ENCODE results near the gene FAM228A. TPM values are rescaled to one million over a fixed set of nuclear protein-coding genes. Genes with fewer than 3 reads are reported as not detected.

FAM228A gene
- total and polyA plus RNA-seq, 2 experiments from 2014 or later = 2.1 TPM; not detected in 1

DNA sequence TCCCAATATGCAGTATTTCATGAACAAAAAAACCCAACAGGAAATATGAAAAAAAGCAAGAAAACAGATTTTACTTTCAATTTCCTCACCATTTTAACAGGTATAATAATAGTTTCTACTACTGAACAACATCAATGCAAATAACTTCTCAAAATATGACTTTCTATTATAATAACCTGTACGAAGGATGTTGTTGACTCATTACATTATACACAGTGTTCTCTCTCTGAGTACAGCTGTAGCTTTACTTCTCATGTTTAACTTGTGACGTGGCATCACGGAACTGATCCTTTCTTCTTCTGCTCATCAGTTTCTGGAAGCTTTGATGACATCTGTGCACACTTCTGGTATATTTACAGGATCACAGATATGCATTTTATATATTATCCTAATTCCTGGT is 40.0 kb downstream of the FAM228A start:
- DNase-seq = no peak
- Histone ChIP-seq H3K9me2 (ENCODE audit: insufficient read depth) (no peaks in the 10 kb centered on the region), H3K4me1 (ENCODE audit: insufficient read depth) (no peaks in the 10 kb centered on the region), H3F3A (ENCODE audit: insufficient read depth) (no peaks in the 10 kb centered on the region), H3K27ac (no peak overlapping the region), H3K79me2 (ENCODE audit: insufficient read depth) (no peaks in the 10 kb centered on the region), H3K4me2 (ENCODE audit: unreplicated experiment) (no peak overlapping the region), H2AFZ (no peak overlapping the region), H3K27me3 (replicated peaks; ENCODE audit: insufficient read depth) (no peaks in the 10 kb centered on the region), H3K36me3 (ENCODE audit: low read depth) (no peaks in the 10 kb centered on the region; the same call in 1 of the 2 replicates), H3K4me3 (no peak overlapping the region), H3K9ac (no peak overlapping the region), H4K20me1 (ENCODE audit: insufficient read depth) (no peaks in the 10 kb centered on the region), H3K9me3 (ENCODE audit: low read depth) (no peaks in the 10 kb centered on the region)
- WGBS, 2 experiments (ENCODE audit: low coverage in 1 of 2, low lambda C conversion rate in 2 of 2, missing lambda C conversion rate in 2 of 2) = 95 to 99% methylated on average over 3 of the region's 3 CpGs
- no peak for TF ChIP-seq EZH2phosphoT487 (IDR thresholded peaks at IDR 0.05; ENCODE audit: insufficient read depth, low read depth)
- TF ChIP-seq EZH2 (IDR thresholded peaks at IDR 0.05; ENCODE audit: insufficient read depth, poor library complexity, severe bottlenecking) = no peak
- in situ Hi-C loops (cut with MboI) = no loop called here

DNA sequence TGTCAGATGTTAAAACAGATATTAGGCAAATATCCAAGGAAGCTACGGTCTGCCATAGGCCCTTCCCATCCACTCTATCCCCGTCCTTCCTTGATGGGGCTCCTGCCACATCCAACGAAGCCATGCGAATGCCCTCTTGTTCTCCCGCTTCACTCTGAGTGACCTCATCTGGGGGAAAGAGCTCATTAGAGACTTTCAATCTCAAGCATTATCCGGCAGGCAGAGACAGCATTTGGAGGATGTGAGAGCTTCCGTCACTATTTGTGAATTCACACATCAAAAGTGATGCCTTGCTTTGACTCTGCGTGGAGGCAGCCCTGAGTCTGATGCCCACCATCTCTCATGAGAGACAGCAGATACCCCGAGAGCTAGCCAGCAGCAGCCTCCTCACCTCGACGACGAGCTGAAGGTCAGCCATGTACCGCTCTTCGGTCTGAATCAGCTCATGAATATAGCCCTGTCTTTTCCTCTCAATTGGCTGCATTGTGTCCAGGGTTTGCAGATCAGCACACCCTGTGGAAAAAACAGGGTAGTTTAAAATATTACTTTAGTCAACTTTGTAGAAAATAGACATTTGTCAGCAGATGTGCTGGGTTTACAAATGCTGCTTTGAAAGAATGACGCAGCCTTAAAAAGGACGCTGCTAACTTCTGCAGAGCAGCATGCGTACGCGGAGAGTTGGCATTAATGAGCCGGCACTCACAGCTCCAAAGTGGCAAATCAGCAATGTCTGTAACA is 45.9 kb downstream of the FAM228A start:
- no peaks in the 10 kb centered on the region for H3F3A ChIP-seq (ENCODE audit: insufficient read depth)
- no peak overlapping the region for H3K27ac ChIP-seq
- H3K4me3 ChIP-seq = no peak overlapping the region
- H3K36me3 ChIP-seq (ENCODE audit: low read depth) = no peaks in the 10 kb centered on the region
- no peaks in the 10 kb centered on the region for H3K9me2 ChIP-seq (ENCODE audit: insufficient read depth)
- WGBS, 2 experiments (ENCODE audit: low coverage in 1 of 2, low lambda C conversion rate in 2 of 2, missing lambda C conversion rate in 2 of 2) = 95% methylated on average over 20 of the region's 20 CpGs
- no peak overlapping the region for H3K9ac ChIP-seq
- no peak overlapping the region for H3K4me2 ChIP-seq (ENCODE audit: unreplicated experiment)
- no peaks in the 10 kb centered on the region for H4K20me1 ChIP-seq (ENCODE audit: insufficient read depth)
- no peak for DNase-seq
- H3K9me3 ChIP-seq (ENCODE audit: low read depth) = no peaks in the 10 kb centered on the region
- H3K27me3 ChIP-seq (replicated peaks; ENCODE audit: insufficient read depth) = no peaks in the 10 kb centered on the region
- in situ Hi-C loops (cut with MboI) = no loop called here
- H3K4me1 ChIP-seq (ENCODE audit: insufficient read depth) = no peaks in the 10 kb centered on the region
- H3K79me2 ChIP-seq (ENCODE audit: insufficient read depth) = no peaks in the 10 kb centered on the region
- TF ChIP-seq EZH2phosphoT487 (IDR thresholded peaks at IDR 0.05; ENCODE audit: insufficient read depth, low read depth) (no peak), EZH2 (IDR thresholded peaks at IDR 0.05; ENCODE audit: insufficient read depth, poor library complexity, severe bottlenecking) (no peak)
- no peak overlapping the region for H2AFZ ChIP-seq

DNA sequence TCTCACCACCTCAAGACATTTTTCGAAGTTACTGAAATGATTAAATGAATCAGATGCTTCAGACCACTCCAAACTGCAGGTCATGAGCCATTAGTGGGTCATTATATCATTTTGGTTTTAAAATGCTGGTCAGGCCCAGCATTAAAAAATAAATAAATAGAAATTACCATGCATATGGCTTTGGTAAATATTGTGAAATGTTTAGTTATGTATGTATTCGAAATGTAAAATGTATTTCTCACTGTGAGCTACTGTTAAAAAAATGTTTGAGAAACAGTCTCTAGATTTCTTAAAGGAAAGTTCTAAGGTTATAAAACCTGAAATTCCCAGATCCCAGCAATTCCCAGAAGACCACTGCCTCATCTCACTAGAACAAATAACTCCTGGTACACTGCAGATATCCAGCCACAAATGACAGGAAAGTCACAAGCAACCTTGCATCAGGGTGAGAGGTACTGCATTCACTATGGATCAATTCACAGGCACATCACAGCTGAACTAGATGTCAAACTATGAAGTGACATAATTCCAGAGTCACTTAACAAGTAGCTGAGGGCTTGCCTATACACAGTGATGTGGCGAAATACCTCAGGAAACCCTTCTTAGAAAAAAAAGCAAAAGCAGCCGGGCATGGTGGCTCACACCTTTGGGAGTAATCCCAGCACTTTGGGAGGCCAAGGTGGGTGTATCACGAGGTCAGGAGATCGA is 46.6 kb downstream of the FAM228A start:
- TF ChIP-seq EZH2 (IDR thresholded peaks at IDR 0.05; ENCODE audit: insufficient read depth, poor library complexity, severe bottlenecking) (no peak), EZH2phosphoT487 (IDR thresholded peaks at IDR 0.05; ENCODE audit: insufficient read depth, low read depth) (no peak)
- Histone ChIP-seq H2AFZ (no peak overlapping the region), H3K9me2 (ENCODE audit: insufficient read depth) (no peaks in the 10 kb centered on the region), H4K20me1 (ENCODE audit: insufficient read depth) (no peaks in the 10 kb centered on the region), H3K36me3 (ENCODE audit: low read depth) (no peaks in the 10 kb centered on the region), H3K79me2 (ENCODE audit: insufficient read depth) (no peaks in the 10 kb centered on the region), H3K9ac (no peak overlapping the region), H3K4me1 (ENCODE audit: insufficient read depth) (no peaks in the 10 kb centered on the region), H3K4me3 (no peak overlapping the region), H3K27ac (no peak overlapping the region), H3K9me3 (ENCODE audit: low read depth) (no peaks in the 10 kb centered on the region), H3F3A (ENCODE audit: insufficient read depth) (no peaks in the 10 kb centered on the region), H3K4me2 (ENCODE audit: unreplicated experiment) (no peak overlapping the region), H3K27me3 (replicated peaks; ENCODE audit: insufficient read depth) (no peaks in the 10 kb centered on the region)
- 86 to 87% methylated on average over 6 of the region's 6 CpGs for WGBS, 2 experiments (ENCODE audit: low coverage in 1 of 2, low lambda C conversion rate in 2 of 2, missing lambda C conversion rate in 2 of 2)
- in situ Hi-C loops (cut with MboI) = no loop called here
- DNase-seq = no peak

DNA sequence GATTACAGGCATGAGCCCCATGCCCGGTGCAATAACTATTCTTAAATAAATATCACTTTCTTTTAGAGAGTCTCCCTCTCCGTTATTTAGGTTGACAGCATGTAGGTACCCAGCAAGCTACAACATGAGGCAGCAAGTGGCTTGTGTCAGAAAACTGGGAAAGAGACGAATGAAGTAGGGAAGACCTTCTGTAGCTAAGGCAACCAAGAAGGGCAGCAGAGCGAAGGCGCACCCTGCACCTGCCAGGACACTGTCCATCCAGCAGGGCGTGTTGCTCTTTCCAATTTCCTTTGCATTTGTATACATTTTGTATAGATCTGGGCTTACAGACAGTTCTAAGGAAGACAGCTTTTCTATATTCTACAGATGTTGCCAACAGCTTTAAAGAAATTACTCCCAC is 48.1 kb downstream of the FAM228A start:
- 78 to 79% methylated on average over 6 of the region's 6 CpGs for WGBS, 2 experiments (ENCODE audit: low coverage in 1 of 2, low lambda C conversion rate in 2 of 2, missing lambda C conversion rate in 2 of 2)
- Histone ChIP-seq H2AFZ (no peak overlapping the region), H3K4me1 (ENCODE audit: insufficient read depth) (no peaks in the 10 kb centered on the region), H4K20me1 (ENCODE audit: insufficient read depth) (no peaks in the 10 kb centered on the region), H3K9me3 (ENCODE audit: low read depth) (no peaks in the 10 kb centered on the region), H3K4me3 (no peak overlapping the region), H3K27ac (no peak overlapping the region), H3K27me3 (replicated peaks; ENCODE audit: insufficient read depth) (no peaks in the 10 kb centered on the region), H3K36me3 (ENCODE audit: low read depth) (no peaks in the 10 kb centered on the region), H3F3A (ENCODE audit: insufficient read depth) (no peaks in the 10 kb centered on the region), H3K9ac (no peak overlapping the region), H3K79me2 (ENCODE audit: insufficient read depth) (no peaks in the 10 kb centered on the region), H3K9me2 (ENCODE audit: insufficient read depth) (no peaks in the 10 kb centered on the region), H3K4me2 (ENCODE audit: unreplicated experiment) (no peak overlapping the region)
- in situ Hi-C loops (cut with MboI) = no loop called here
- DNase-seq = no peak
- TF ChIP-seq EZH2 (IDR thresholded peaks at IDR 0.05; ENCODE audit: insufficient read depth, poor library complexity, severe bottlenecking) = no peak
- no peak for TF ChIP-seq EZH2phosphoT487 (IDR thresholded peaks at IDR 0.05; ENCODE audit: insufficient read depth, low read depth)
